Endothelial cell of umbilical vein (primary cell): ENCODE results near the gene TTC21A. TPM values are rescaled to one million over a fixed set of nuclear protein-coding genes. Genes with fewer than 3 reads are reported as not detected.

Experiments used
- BruUV-seq: library from RNA; stranded (reverse); fragments of 400-500 nt; replicated peaks from 2 replicates; lab custom pipeline; 2021; lab: Mats Ljungman, UMichigan
- CTCF ChIA-PET: fragments of 300-600, 350-600 bp; sonication (Branson Sonifier 250); formaldehyde crosslinking; loops from one replicate; lab custom pipeline; 2021; ENCODE audit warnings: antibody characterized with exemption, inconsistent platforms; lab: Charles Lee
- POLR2A ChIA-PET: fragments of 300-600, 350-600 bp; sonication (Branson Sonifier 250); formaldehyde crosslinking; loops from one replicate; lab custom pipeline; 2021; ENCODE audit warnings: antibody characterized with exemption, inconsistent platforms; lab: Charles Lee
- DNase-seq: peaks from one replicate; pipeline ENCODE4 v3.0.0-alpha.2; 2011; ENCODE audit warnings: low read depth, low spot score
- FAIRE-seq: peaks from 2 replicates; lab custom pipeline; 2011; peaks lifted over from hg19 to GRCh38; lab: Jason Lieb, UNC
- H2AFZ ChIP-seq: 2 replicates; pipeline ENCODE4 v1.6.0; 2012; ENCODE audit warnings: low read depth, low read length, control low read depth, inconsistent platforms
- H3K27ac ChIP-seq: 2 replicates; pipeline ENCODE4 v1.5.1; 2011; ENCODE audit warnings: low read depth, mild to moderate bottlenecking, control low read depth, low read length, moderate library complexity; ENCODE audit not compliant: insufficient read depth
- H3K27me3 ChIP-seq, 2 experiments: 2 replicates each; pipeline versions ENCODE4 v1.6.0 to v1.6.1; 2011; ENCODE audit warnings: low read length in 2 of 2, mixed read lengths in 1 of 2; ENCODE audit not compliant: control insufficient read depth in 2 of 2, insufficient read depth in 2 of 2
- H3K36me3 ChIP-seq, 2 experiments: 2 replicates in 1 of 2; 3 replicates in 1 of 2; pipeline ENCODE4 v1.5.1; 2011; ENCODE audit warnings: low read length in 2 of 2, mild to moderate bottlenecking in 1 of 2, moderate library complexity in 1 of 2; ENCODE audit not compliant: control insufficient read depth in 2 of 2, insufficient read depth in 2 of 2; ENCODE audit errors: extremely low read depth in 1 of 2
- H3K4me1 ChIP-seq: 3 replicates; pipeline ENCODE4 v1.5.1; 2011; ENCODE audit warnings: mild to moderate bottlenecking, low read length; ENCODE audit not compliant: control insufficient read depth, insufficient read depth; ENCODE audit errors: extremely low read depth
- H3K4me2 ChIP-seq: 2 replicates; pipeline ENCODE4 v1.6.1; 2011; ENCODE audit warnings: low read length, control low read depth, mixed read lengths; ENCODE audit not compliant: insufficient read depth
- H3K4me3 ChIP-seq, 3 experiments: fragments of 200-600 bp in 1 of 3; sonication (generic), shearing (Covaris generic) in 1 of 3; replicated peaks in 1 of 3; 2 replicates each; pipeline ENCODE4 v1.5.1; 2011 to 2016; ENCODE audit warnings: control low read depth in 3 of 3, low read length in 3 of 3, mild to moderate bottlenecking in 2 of 3, inconsistent platforms in 1 of 3, low read depth in 1 of 3, moderate library complexity in 1 of 3; ENCODE audit not compliant: insufficient read depth in 1 of 3
- H3K79me2 ChIP-seq: 2 replicates; pipeline ENCODE4 v1.6.0; 2012; ENCODE audit warnings: low read length, inconsistent platforms; ENCODE audit not compliant: control insufficient read depth, insufficient read depth
- H3K9ac ChIP-seq: replicated peaks from 2 replicates; pipeline ENCODE3; 2011; ENCODE audit warnings: low read length, control low read depth; ENCODE audit not compliant: insufficient read depth; ENCODE audit errors: extremely low read depth
- H3K9me1 ChIP-seq: replicated peaks from 3 replicates; pipeline ENCODE4 v1.6.0; 2011; ENCODE audit warnings: mild to moderate bottlenecking, low read length; ENCODE audit not compliant: control insufficient read depth, insufficient read depth; ENCODE audit errors: extremely low read depth
- H3K9me3 ChIP-seq: replicated peaks from 2 replicates; pipeline ENCODE4 v1.5.1; 2012; ENCODE audit warnings: low read length, inconsistent platforms; ENCODE audit not compliant: control insufficient read depth, insufficient read depth
- H4K20me1 ChIP-seq: replicated peaks from 2 replicates; pipeline ENCODE3; 2011; ENCODE audit warnings: mild to moderate bottlenecking, low read length; ENCODE audit not compliant: control insufficient read depth, insufficient read depth; ENCODE audit errors: extremely low read depth
- FOS ChIP-seq: IDR thresholded peaks from 2 replicates; pipeline ENCODE4 v1.6.1; 2011; ENCODE audit warnings: mild to moderate bottlenecking, low read length, moderate library complexity, borderline replicate concordance; ENCODE audit not compliant: insufficient read depth
- GATA2 ChIP-seq: IDR thresholded peaks from 2 replicates; pipeline ENCODE4 v1.7.0; 2011; ENCODE audit warnings: low read depth, mild to moderate bottlenecking, moderate library complexity, mixed read lengths, low read length; ENCODE audit not compliant: insufficient read length, insufficient read depth
- JUN ChIP-seq: IDR thresholded peaks from 2 replicates; pipeline ENCODE4 v1.6.1; 2011; ENCODE audit warnings: borderline replicate concordance, low read depth; ENCODE audit not compliant: insufficient read length, insufficient read depth
- MYC ChIP-seq: IDR thresholded peaks from one replicate; pipeline ENCODE4 v1.6.1; 2011; ENCODE audit warnings: mild to moderate bottlenecking, low read depth, low read length
- POLR2A ChIP-seq: IDR thresholded peaks from 2 replicates; pipeline ENCODE4 v1.6.1; 2012; ENCODE audit warnings: low read depth, mild to moderate bottlenecking, control low read depth, low read length
- POLR2AphosphoS5 ChIP-seq: IDR thresholded peaks from 2 replicates; pipeline ENCODE4 v1.6.1; 2012; ENCODE audit warnings: low read depth, mild to moderate bottlenecking, control low read depth, low read length, moderate library complexity; ENCODE audit not compliant: insufficient read depth
- dilution Hi-C: fragments of 300-500 bp; cut with MboI; formaldehyde crosslinking; loops from one replicate; pipeline ENCODE4 v1.15.0; 2019; ENCODE audit warnings: low sequenced_read_pairs; ENCODE audit not compliant: extremely low pct_ligation_motif_present
- intact Hi-C: fragments of 100-400 bp; cut with micrococcal nuclease; formaldehyde crosslinking; loops from one replicate; pipeline ENCODE4 v1.10.0; 2022
- polyA plus RNA-seq, 4 experiments: library from polyadenylated mRNA; depleted of rRNA in 3 of 4; stranded (reverse) in 3 of 4; unstranded in 1 of 4; fragments of >200 nt; gene quantifications; 2 replicates each; pipeline versions ENCODE4 v1.2.1 to v1.2.3, GENCODE V29; 2011 to 2012; ENCODE audit warnings: missing spikeins in 1 of 4
- total RNA-seq: library from RNA; stranded (reverse); gene quantifications from 2 replicates; pipeline ENCODE4 v1.2.3, GENCODE V29; 2021
- TF ChIP-seq, protein P1 (sequence below): IDR thresholded peaks from 2 replicates; pipeline ENCODE4 v1.6.1; 2011; ENCODE audit not compliant: insufficient read depth, insufficient read length

TTC21A gene
- total and polyA plus RNA-seq, 2 donors (not counting 3 experiments of a cell fraction or from before 2014, with no cell fraction given): 4.7 to 7.8 TPM

GRCh38 chr3:39150803-39151631, 43.5 kb downstream of the TTC21A start:
- peak overlapping the region; percentile 69 for H3K4me2 ChIP-seq
- H3K27ac ChIP-seq: peak overlapping the region; percentile 94
- intact Hi-C loops (loop anchor here (1.0 kb wide), 1 partner anchor 27 kb away; no protein-coding TSS in a partner anchor), dilution Hi-C loops (no loop called here)
- no peaks in the 10 kb centered on the region for H3K27me3 ChIP-seq
- peaks cover 3 to 4% of the 10 kb centered on the region in 2 experiments for H3K36me3 ChIP-seq
- TF ChIP-seq, protein P1, sequence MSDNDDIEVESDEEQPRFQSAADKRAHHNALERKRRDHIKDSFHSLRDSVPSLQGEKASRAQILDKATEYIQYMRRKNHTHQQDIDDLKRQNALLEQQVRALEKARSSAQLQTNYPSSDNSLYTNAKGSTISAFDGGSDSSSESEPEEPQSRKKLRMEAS: no peak
- peak; percentile 46 for TF ChIP-seq GATA2
- peak; percentile 96 for TF ChIP-seq FOS
- TF ChIP-seq POLR2A: peak; percentile 79
- peak; percentile 82 for TF ChIP-seq POLR2AphosphoS5
- peak; percentile 61 for TF ChIP-seq JUN
- no peak for TF ChIP-seq MYC
- ChIA-PET POLR2A (interaction anchor here (1.5 to 1.7 kb wide), 2 partner anchors 16 to 23 kb away, joined by 3 to 7 read pairs; no protein-coding TSS in a partner anchor), CTCF (interaction anchor here (0.6 to 3.3 kb wide), 6 partner anchors 7 to 139 kb away, joined by 3 to 20 read pairs (median 4); no protein-coding TSS in a partner anchor)
- no peaks in the 10 kb centered on the region for H4K20me1 ChIP-seq
- DNase-seq (peak; percentile 95), FAIRE-seq (peak; percentile 99)
- H3K9me3 ChIP-seq: no peaks in the 10 kb centered on the region
- H3K9me1 ChIP-seq: no peaks in the 10 kb centered on the region
- H2AFZ ChIP-seq: no peak overlapping the region
- peak overlapping the region in 2 of 3 experiments; percentile 64 to 96 for H3K4me3 ChIP-seq
- BruUV-seq: TSS peak; percentile 65
- H3K4me1 ChIP-seq: peaks cover 59% of the 10 kb centered on the region
- H3K9ac ChIP-seq: peak overlapping the region; percentile 90
- peaks cover 52% of the 10 kb centered on the region for H3K79me2 ChIP-seq
